ENCODE measurements around the gene SLC39A7.

DNA sequence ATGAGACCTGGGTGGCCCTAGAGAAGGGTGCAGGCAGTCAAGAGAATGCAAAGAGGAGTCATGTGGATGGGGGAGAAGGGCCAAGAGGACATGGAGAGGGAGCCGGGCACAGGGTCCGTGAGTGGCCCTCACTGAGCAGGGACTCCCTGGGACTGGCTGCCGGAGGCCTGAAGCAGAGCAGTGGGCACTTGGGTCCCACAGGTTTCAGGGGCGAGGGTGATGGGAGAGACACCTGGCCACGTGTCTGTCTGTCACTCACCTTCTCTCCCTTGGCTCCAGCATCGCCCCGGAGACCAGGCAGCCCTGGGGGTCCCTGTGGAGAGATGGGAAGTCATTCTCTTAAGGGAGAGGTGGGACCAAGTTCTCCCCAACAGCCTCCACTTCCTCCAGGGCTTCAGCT is 33.9 kb upstream of the SLC39A7 start:
- TF ChIP-seq, protein P1, sequence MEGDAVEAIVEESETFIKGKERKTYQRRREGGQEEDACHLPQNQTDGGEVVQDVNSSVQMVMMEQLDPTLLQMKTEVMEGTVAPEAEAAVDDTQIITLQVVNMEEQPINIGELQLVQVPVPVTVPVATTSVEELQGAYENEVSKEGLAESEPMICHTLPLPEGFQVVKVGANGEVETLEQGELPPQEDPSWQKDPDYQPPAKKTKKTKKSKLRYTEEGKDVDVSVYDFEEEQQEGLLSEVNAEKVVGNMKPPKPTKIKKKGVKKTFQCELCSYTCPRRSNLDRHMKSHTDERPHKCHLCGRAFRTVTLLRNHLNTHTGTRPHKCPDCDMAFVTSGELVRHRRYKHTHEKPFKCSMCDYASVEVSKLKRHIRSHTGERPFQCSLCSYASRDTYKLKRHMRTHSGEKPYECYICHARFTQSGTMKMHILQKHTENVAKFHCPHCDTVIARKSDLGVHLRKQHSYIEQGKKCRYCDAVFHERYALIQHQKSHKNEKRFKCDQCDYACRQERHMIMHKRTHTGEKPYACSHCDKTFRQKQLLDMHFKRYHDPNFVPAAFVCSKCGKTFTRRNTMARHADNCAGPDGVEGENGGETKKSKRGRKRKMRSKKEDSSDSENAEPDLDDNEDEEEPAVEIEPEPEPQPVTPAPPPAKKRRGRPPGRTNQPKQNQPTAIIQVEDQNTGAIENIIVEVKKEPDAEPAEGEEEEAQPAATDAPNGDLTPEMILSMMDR (IDR thresholded peaks at IDR 0.05), result no peak
- TF ChIP-seq CEBPB (IDR thresholded peaks at IDR 0.05) (no peak), CBX8 (IDR thresholded peaks at IDR 0.05) (no peak), KDM1A (IDR thresholded peaks at IDR 0.05; ENCODE audit: low read depth) (no peak), EP300 (IDR thresholded peaks at IDR 0.05) (no peak), POLR2A (IDR thresholded peaks at IDR 0.05; ENCODE audit: low read length) (no peak), NFE2L2 (conservative IDR thresholded peaks at IDR 0.05; ENCODE audit: low read length) (no peak), HDAC2 (IDR thresholded peaks at IDR 0.05) (no peak), POLR2AphosphoS2 (conservative IDR thresholded peaks at IDR 0.05; ENCODE audit: low read length) (no peak)
- TF ChIP-seq, protein P2, sequence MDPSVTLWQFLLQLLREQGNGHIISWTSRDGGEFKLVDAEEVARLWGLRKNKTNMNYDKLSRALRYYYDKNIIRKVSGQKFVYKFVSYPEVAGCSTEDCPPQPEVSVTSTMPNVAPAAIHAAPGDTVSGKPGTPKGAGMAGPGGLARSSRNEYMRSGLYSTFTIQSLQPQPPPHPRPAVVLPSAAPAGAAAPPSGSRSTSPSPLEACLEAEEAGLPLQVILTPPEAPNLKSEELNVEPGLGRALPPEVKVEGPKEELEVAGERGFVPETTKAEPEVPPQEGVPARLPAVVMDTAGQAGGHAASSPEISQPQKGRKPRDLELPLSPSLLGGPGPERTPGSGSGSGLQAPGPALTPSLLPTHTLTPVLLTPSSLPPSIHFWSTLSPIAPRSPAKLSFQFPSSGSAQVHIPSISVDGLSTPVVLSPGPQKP (IDR thresholded peaks at IDR 0.05; ENCODE audit: low read depth, low read length), result no peak
